ENCODE results near the gene KRT27.

The KRT27 gene

GRCh38 chr17:40806131-40806530, 23.8 kb upstream of the KRT27 start:
- no peak for DNase-seq

DNA sequence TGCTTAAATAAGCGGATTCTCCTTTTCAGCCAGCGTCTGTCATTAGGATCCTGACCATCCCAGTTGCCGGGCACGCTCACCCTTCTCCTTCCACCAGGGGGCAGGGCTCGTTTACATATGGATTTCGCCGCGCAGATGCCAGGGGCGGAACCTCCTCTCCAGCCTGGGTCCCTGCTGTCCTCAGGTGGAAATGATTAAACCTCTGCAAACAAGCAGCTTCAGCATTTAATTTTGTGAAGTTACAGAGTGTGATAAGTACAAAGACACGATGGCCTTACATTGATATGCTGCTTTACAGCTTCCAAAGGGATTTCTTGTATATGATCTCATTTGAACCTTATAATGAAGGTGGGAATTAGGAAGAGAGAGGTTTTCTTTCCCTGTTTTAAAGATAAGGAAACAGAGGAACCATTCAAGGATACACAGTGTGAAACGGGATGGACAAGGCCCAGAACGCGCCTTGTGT, 21.3 kb upstream of the KRT27 start:
- DNase-seq: peak; percentile 82

- no peak for DNase-seq
Measured at GRCh38 chr17:40801157-40801556, 18.8 kb upstream of the KRT27 start.

DNA sequence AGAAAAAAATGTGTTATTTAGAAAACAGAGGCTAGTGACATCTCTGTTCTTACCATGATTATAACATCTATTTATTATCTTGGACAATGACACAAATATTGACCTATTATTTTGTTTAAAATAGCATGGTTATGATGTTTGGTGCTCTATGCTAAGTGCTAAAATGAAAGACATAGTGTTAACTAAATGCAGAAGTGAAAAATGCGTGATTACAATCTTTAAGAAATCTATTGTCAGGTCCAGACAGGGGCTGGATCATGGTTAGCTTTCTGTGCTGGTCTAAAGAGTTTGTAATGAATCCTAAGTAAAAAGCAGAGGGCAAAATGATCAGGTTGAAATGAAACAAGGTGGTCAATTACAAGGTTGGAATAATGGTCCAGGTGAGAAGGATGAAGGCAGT, 18.0 kb upstream of the KRT27 start:
- DNase-seq: no peak

- DNase-seq: no peak
Measured at GRCh38 chr17:40799859-40800258, 17.5 kb upstream of the KRT27 start, which contains the start of gene KRT28. Gene KRT28 (minus strand): TSS chr17:40799959. CDS start chr17:40799893, 66 bp downstream.

- no peak for DNase-seq
Measured at GRCh38 chr17:40796846-40797245, 14.5 kb upstream of the KRT27 start.

DNA sequence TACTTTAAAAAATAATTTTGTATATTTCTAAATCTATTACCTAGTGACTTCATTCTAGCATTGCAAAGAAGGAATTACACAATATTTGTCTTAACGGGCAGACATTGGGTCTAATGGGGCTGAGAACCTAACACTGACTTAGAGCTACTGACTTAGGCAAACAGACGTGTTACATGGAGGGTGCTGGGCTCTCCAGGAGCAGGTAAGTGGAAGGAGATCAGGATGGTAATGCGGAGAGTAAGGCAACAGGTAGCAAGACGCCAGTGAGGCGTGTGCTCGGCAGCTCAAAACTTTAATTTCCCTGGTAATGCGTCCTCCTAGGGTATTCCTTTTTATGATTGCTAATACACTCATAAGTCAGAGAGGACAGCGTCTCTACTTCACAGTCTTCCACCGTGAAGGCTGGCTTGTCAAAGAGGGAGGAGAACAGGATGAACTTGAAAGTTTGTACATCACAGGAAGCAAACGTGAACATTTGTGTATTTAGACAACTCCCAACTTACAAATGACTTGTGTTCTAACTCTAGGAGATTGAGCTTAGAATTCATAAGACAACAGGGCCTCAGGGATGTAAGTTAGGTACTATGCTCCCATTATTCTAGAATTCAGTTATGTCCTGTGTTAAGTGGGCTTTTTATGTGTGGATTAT, 12.8 kb upstream of the KRT27 start:
- no peak for DNase-seq

DNA sequence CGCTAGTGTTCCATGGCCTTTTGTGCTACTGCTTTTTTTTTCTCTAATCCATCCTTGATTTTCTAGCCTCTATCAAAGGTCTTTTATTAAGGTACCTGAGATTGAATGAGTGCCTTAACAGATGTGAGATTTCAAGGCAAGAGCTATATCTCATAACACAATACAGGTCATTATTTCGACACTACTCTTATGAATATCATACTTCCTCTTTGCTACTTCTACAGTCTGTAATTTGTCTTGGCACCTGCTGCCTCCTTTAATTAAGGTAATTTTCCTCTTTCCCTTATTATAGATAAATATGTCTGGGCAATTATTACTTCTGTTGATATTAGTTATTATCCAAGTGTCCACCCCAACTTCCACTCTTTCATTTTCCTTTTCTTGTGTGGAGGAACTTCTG, 12.1 kb upstream of the KRT27 start:
- peak; percentile 14 for DNase-seq

- peak; percentile 4 for DNase-seq
Measured at GRCh38 chr17:40793832-40794231, 11.5 kb upstream of the KRT27 start.

- DNase-seq: peak; percentile 34
Measured at GRCh38 chr17:40791787-40792436, 9.6 kb upstream of the KRT27 start.

- no peak for DNase-seq
Measured at GRCh38 chr17:40791111-40791510, 8.8 kb upstream of the KRT27 start.

GRCh38 chr17:40779181-40779909, 3.0 kb downstream of the KRT27 start:
- DNase-seq: no peak

GRCh38 chr17:40778461-40778860, 3.9 kb downstream of the KRT27 start:
- no peak for DNase-seq

GRCh38 chr17:40777971-40778370, 4.4 kb downstream of the KRT27 start:
- no peak for DNase-seq

DNA sequence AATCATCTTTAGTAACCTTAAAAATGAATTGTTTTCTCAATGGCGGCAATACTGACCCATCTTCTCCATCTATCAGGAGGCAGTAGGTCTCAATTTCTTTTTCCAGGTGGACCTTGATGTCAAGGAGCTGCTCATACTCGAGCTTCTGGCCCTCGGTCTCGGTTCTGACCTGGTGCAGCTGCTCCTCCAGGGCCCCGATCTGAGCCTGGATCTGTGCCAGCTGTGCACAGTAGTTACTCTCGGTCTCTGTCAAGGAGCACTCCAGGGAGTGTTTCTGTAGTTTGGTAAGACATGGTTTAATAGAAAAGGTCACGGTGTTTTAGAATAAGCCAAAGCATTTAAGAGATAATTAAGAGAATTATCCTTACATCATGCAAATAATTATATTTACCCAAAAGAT, 4.9 kb downstream of the KRT27 start:
- peak; percentile 64 for DNase-seq

GRCh38 chr17:40775945-40776344, 6.4 kb downstream of the KRT27 start:
- no peak for DNase-seq

DNA sequence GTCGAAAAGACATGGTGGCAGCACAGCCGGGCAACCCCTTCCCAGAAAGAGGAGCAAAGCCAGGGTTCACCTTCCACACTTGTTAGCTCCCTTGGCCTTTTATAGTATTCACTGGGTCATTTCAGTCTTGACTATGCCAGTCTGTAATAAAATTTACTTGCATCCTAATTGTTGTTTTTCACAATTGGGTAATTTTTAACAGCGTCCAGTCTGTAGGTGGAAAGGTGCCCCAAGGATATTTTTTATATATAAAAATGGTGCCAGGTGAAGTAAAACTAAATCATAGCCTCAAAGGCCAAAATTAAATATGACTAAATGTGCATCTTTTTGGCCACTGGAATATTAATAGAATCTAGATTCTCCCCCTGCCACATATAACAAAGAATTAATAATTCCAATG, 10.2 kb downstream of the KRT27 start, which contains the start of gene KRT26:
Gene KRT26 (minus strand): TSS at position 101 of the 400 bp plus-strand sequence. CDS start 88 bp downstream, at position 13.
- no peak for DNase-seq

GRCh38 chr17:40765657-40766056, 16.7 kb downstream of the KRT27 start:
- no peak for DNase-seq

DNA sequence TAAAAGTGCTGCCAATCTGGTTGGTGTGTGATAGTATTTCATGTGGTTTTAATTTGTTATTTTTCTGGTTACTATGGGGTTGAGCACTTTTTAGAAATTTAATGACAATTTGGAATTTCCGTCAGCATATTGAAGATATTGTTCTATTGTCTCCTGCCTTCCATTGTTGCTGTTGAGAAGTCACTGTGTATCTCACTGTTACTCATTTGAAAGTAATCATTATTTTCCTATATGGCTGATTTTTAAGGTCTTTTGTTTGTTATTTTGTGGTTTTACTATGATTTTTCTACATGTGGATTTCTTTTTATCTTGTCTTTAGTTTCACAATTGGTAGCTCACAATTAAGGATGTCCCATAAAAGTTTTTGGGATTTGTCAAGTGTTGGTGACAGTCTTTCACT, 18.6 kb downstream of the KRT27 start:
- no peak for DNase-seq

DNA sequence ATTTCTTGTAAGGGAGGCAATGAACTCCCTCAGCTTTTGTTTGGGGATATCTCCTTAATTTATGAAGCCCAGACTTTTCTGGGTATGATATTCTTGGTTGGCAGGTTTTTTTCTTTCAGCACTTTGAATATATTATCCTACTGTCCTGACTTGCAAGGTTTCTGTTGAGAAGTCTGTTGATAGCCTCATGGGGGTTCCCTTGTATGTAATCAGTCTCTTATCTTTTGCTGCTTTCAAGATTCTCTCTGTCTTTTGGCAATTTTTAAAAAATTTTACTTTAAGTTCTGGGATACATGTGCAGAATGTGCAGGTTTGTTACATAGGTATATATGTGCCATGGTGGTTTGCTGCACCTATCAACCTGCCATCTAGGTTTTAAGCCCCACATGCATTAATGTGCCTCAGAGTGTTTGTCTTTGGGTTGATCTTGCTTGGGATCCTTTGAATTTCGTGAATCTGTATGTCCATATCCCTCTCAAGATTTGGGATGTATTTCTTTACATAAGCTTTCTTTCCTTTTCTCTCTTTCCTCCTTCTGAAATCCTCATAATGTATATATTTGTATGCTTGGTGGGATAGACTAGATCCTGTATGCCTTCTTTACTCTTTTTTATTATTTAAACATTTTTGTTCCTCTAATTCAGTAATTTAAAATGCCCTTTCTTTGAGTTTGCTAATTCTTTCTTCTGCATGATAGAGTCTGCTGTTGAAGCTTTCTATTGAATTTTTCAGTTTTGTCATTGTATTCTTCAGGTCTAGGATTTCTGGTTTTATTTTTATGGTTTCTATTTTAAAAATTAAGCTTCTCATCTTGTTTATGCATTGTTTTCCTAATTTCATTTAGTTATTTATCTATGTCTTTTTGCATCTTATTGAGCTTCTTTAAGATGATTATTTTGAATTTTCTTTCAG, 22.0 kb downstream of the KRT27 start:
- no peak for DNase-seq

DNA sequence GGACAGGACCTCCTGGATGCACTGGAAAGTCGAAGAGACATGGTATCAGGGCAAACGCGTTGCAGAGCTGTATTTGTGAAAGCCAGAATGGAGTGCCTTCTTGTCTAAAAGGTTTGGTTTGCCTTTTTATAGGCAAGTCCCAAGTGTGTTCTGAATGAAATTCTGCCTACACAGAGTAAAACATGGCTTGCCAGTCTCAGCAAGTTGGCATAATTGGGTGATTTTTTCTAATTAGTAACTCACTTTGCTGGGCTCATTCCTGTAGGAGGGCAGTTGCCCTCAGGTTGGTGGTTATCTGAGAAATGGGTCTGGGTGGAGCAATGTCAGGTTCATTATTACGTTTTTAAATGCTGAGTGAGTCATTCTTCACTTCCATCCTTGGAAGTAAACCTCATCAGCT, 27.1 kb downstream of the KRT27 start, which contains the start of gene KRT25:
Gene KRT25 (minus strand): TSS at position 101 of the 400 bp plus-strand sequence. CDS start 60 bp downstream, at position 41.
- no peak for DNase-seq

DNA sequence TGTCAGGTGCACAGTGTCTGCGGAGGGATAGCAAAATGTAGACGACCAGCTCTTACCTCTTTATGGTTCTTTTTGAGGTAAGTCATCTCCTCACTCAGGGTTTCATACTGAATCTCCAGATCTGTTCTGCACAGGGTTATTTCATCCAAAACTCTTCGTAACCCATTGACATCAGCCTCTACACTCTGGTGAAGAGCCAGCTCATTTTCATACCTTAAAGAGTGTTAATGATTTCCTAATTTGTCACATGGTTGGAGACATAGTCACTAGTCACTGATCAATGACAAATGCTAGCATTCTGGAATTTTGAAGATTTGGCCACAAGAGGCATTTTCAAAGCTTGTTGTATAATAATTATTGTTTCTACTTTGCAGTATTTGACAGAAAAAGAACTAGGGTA, 28.5 kb downstream of the KRT27 start:
- DNase-seq: no peak

DNA sequence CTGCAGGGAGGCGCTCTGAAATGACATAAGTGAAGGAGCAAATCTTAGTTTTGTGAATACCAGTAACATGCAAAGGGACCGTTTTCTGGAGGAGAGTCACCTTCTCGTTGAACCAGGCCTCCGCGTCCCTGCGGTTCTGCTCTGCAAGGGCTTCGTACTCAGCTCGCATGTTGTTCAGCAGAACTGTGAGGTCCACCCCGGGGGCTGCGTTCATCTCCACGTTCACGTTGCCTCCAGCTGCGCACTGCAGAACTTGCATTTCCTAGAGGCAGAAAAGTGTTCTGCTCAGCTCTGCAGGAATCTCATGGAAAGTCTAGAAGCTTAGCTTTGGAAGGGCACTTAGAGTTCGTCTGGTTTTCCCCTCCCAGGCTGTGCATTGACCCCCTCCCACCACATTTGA, 31.3 kb downstream of the KRT27 start:
- no peak for DNase-seq

Measured in NCI-H146 (cell line).